SK-N-SH (cell line): Measurements from ENCODE around the gene FCSK. TPM values are rescaled to one million over a fixed set of nuclear protein-coding genes. Genes with fewer than 3 reads are reported as not detected.
A peak's percentile ranks its signal among the peaks of the same experiment; 100 is the strongest.

Source experiments
- CTCF ChIA-PET: fragments of 300-600, 350-600 bp; formaldehyde crosslinking; extraction: SDS; loops from one replicate; lab custom pipeline; 2021; lab: Yijun Ruan, JAX
- POLR2A ChIA-PET: fragments of 350-600 bp; sonication (Branson Sonifier 250); formaldehyde crosslinking; extraction: SDS; loops from one replicate; lab custom pipeline; 2020; ENCODE audit warnings: antibody characterized with exemption, inconsistent platforms; lab: Yijun Ruan, JAX
- DNase-seq: peaks from one replicate; pipeline ENCODE4 v3.0.0; 2012
- H2AFZ ChIP-seq: fragments of 200-600 bp; sonication (generic); 2 replicates; pipeline ENCODE4 v1.8.1; 2016; ENCODE audit warnings: antibody characterized with exemption, mild to moderate bottlenecking, low read depth
- H3F3A ChIP-seq: fragments of 200-600 bp; sonication (generic); replicated peaks from 2 replicates; pipeline ENCODE3; 2016; ENCODE audit warnings: antibody characterized with exemption, mild to moderate bottlenecking; ENCODE audit not compliant: insufficient read depth
- H3K27ac ChIP-seq, 2 experiments: fragments of 200-500 bp in 1 of 2; fragments of 200-600 bp in 1 of 2; sonication (Bioruptor generic) in 1 of 2; sonication (generic), shearing (Covaris generic) in 1 of 2; 2 replicates each; pipeline versions ENCODE4 v1.5.1 to v1.6.1; 2014 to 2016; ENCODE audit warnings: low read depth in 2 of 2, inconsistent platforms in 1 of 2, low read length in 1 of 2, mild to moderate bottlenecking in 1 of 2, mixed read lengths in 1 of 2
- H3K27me3 ChIP-seq: fragments of 200-600 bp; sonication (generic), shearing (Covaris generic); 2 replicates; pipeline ENCODE4 v1.6.1; 2016; ENCODE audit warnings: mixed run types; ENCODE audit not compliant: insufficient read depth
- H3K36me3 ChIP-seq, 2 experiments: fragments of 200-500 bp in 1 of 2; fragments of 200-600 bp in 1 of 2; sonication (Bioruptor generic) in 1 of 2; sonication (generic) in 1 of 2; replicated peaks in 1 of 2; 2 replicates each; pipeline versions ENCODE3 to v1.5.1; 2014 to 2016; ENCODE audit warnings: low read length in 1 of 2, mild to moderate bottlenecking in 1 of 2; ENCODE audit not compliant: insufficient read depth in 2 of 2, control insufficient read depth in 1 of 2
- H3K4me1 ChIP-seq, 2 experiments: fragments of 200-500 bp in 1 of 2; fragments of 200-600 bp in 1 of 2; sonication (Bioruptor generic) in 1 of 2; sonication (generic), shearing (Covaris generic) in 1 of 2; 2 replicates each; pipeline versions ENCODE4 v1.5.1 to v1.6.1; 2014 to 2016; ENCODE audit warnings: low read depth in 1 of 2, low read length in 1 of 2, mixed run types in 1 of 2; ENCODE audit not compliant: insufficient read depth in 2 of 2, control insufficient read depth in 1 of 2
- H3K4me2 ChIP-seq: fragments of 200-600 bp; sonication (generic), shearing (Covaris generic); 2 replicates; pipeline ENCODE4 v1.6.1; 2017; ENCODE audit warnings: mixed run types
- H3K4me3 ChIP-seq, 2 experiments: fragments of 200-500 bp in 1 of 2; fragments of 200-600 bp in 1 of 2; sonication (Bioruptor generic) in 1 of 2; sonication (generic), shearing (Covaris generic) in 1 of 2; 2 replicates each; pipeline versions ENCODE4 v1.5.1 to v1.8.1; 2014 to 2016; ENCODE audit warnings: low read depth in 2 of 2, inconsistent platforms in 1 of 2, low read length in 1 of 2, mild to moderate bottlenecking in 1 of 2, mixed read lengths in 1 of 2, moderate library complexity in 1 of 2
- H3K79me2 ChIP-seq: fragments of 200-600 bp; sonication (generic); 2 replicates; pipeline ENCODE4 v1.8.1; 2017; ENCODE audit warnings: mild to moderate bottlenecking; ENCODE audit not compliant: insufficient read depth
- H3K9ac ChIP-seq: fragments of 200-600 bp; sonication (generic); 2 replicates; pipeline ENCODE4 v1.6.1; 2017; ENCODE audit warnings: mixed run types
- H3K9me2 ChIP-seq: fragments of 200-600 bp; sonication (generic); 2 replicates; pipeline ENCODE4 v1.6.1; 2017; ENCODE audit warnings: mixed run types
- H3K9me3 ChIP-seq: fragments of 200-600 bp; sonication (generic); 2 replicates; pipeline ENCODE4 v1.6.1; 2017; ENCODE audit warnings: mixed run types, mild to moderate bottlenecking, moderate library complexity
- H4K20me1 ChIP-seq: fragments of 200-600 bp; sonication (generic); 2 replicates; pipeline ENCODE4 v1.6.1; 2017; ENCODE audit warnings: mild to moderate bottlenecking, mixed run types; ENCODE audit not compliant: insufficient read depth
- ELF1 ChIP-seq: IDR thresholded peaks from 2 replicates; pipeline ENCODE4 v1.4.0; 2012
- POLR2AphosphoS5 ChIP-seq: IDR thresholded peaks from 2 replicates; pipeline ENCODE4 v1.6.1; 2012; ENCODE audit warnings: low read depth, low read length
- RAD21 ChIP-seq: IDR thresholded peaks from 2 replicates; pipeline ENCODE4 v1.6.1; 2012; ENCODE audit warnings: mild to moderate bottlenecking, low read length
- RFX5 ChIP-seq: IDR thresholded peaks from 2 replicates; pipeline ENCODE4 v1.6.1; 2012; ENCODE audit warnings: mild to moderate bottlenecking, improper control_type of control experiment, low read length
- SMC3 ChIP-seq: IDR thresholded peaks from 2 replicates; pipeline ENCODE4 v1.6.1; 2012; ENCODE audit warnings: low read depth, low read length, improper control_type of control experiment
- USF1 ChIP-seq: IDR thresholded peaks from 2 replicates; pipeline ENCODE4 v1.4.0; 2012; ENCODE audit warnings: low read depth, borderline replicate concordance
- WGBS: methylation state at CpG from one replicate; pipeline ENCODE4 v1.1.6; 2017; ENCODE audit warnings: low lambda C conversion rate; 5-methylcytosine and 5-hydroxymethylcytosine counted together
- polyA plus RNA-seq, 3 experiments: library from polyadenylated mRNA; depleted of rRNA; stranded (reverse); fragments of >200 nt; gene quantifications; 2 replicates each; pipeline ENCODE4 v1.2.3, GENCODE V29; 2012
- TF ChIP-seq, protein P1 (sequence below): fragments of 150-350 bp; IDR thresholded peaks from 2 replicates; pipeline ENCODE4 v1.6.1; 2017; ENCODE audit warnings: antibody characterized with exemption, low read length, low read depth, borderline replicate concordance
- TF ChIP-seq, protein P2 (sequence below): fragments of 200-600 bp; sonication (generic); IDR thresholded peaks from 2 replicates; pipeline ENCODE4 v1.6.1; 2017; ENCODE audit warnings: antibody characterized with exemption, mild to moderate bottlenecking, moderate library complexity

FCSK gene
- polyA plus RNA-seq, 1 of the 3 experiments (the other 2 are of a cell fraction) = 9.7 TPM

- WGBS = 100% methylated on average over 4 of the region's 6 CpGs
- Histone ChIP-seq H3K9me2 (no peaks in the 10 kb centered on the region), H3K27ac (no peak overlapping the region), H3K9ac (no peak overlapping the region), H3K79me2 (no peaks in the 10 kb centered on the region), H3K4me1 (no peaks in the 10 kb centered on the region), H3K4me3 (no peak overlapping the region), H3K4me2 (no peak overlapping the region), H4K20me1 (no peaks in the 10 kb centered on the region), H2AFZ (no peak overlapping the region), H3K36me3 (peaks cover 29 to 56% of the 10 kb centered on the region in 2 experiments), H3K27me3 (no peaks in the 10 kb centered on the region), H3F3A (no peaks in the 10 kb centered on the region), H3K9me3 (no peaks in the 10 kb centered on the region)
- TF ChIP-seq ELF1 (no peak), RAD21 (no peak), RFX5 (no peak), SMC3 (no peak)
- TF ChIP-seq, protein P1, sequence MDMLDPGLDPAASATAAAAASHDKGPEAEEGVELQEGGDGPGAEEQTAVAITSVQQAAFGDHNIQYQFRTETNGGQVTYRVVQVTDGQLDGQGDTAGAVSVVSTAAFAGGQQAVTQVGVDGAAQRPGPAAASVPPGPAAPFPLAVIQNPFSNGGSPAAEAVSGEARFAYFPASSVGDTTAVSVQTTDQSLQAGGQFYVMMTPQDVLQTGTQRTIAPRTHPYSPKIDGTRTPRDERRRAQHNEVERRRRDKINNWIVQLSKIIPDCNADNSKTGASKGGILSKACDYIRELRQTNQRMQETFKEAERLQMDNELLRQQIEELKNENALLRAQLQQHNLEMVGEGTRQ = no peak
- ChIA-PET POLR2A (no interaction called here), CTCF (interaction anchor here (1.2 kb wide), 1 partner anchor 55 kb away, joined by 3 read pairs; no protein-coding TSS in a partner anchor)
- no peak for DNase-seq
These were observed 42.1 kb downstream of the FCSK start for GRCh38 chr16:70496513-70496912.

DNA sequence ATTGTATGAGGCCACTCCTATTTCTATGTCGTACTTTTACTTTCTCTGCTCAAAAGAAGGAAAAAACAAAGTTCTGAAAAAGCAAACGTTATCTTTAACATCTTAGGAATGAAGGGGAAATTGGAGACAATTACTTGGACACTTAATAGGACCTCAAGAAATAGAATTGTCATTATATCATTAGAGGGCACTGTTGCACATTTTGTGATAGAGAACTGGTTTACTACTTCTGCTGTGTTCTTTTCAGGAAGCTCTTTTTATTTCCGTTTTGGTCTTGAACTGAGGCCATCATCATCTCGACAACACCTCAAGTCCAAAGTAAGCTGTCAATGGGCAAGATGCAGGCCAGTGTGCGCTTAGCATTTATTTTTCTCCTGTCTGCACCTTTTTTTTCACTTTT, 54.4 kb downstream of the FCSK start:
- no peak overlapping the region for H3K4me3 ChIP-seq
- no peaks in the 10 kb centered on the region for H4K20me1 ChIP-seq
- WGBS = 82% methylated on average over 5 of the region's 5 CpGs
- no peak for TF ChIP-seq USF1
- no peak for TF ChIP-seq POLR2AphosphoS5
- TF ChIP-seq ELF1 = no peak
- TF ChIP-seq RAD21 = no peak
- TF ChIP-seq, protein P2, sequence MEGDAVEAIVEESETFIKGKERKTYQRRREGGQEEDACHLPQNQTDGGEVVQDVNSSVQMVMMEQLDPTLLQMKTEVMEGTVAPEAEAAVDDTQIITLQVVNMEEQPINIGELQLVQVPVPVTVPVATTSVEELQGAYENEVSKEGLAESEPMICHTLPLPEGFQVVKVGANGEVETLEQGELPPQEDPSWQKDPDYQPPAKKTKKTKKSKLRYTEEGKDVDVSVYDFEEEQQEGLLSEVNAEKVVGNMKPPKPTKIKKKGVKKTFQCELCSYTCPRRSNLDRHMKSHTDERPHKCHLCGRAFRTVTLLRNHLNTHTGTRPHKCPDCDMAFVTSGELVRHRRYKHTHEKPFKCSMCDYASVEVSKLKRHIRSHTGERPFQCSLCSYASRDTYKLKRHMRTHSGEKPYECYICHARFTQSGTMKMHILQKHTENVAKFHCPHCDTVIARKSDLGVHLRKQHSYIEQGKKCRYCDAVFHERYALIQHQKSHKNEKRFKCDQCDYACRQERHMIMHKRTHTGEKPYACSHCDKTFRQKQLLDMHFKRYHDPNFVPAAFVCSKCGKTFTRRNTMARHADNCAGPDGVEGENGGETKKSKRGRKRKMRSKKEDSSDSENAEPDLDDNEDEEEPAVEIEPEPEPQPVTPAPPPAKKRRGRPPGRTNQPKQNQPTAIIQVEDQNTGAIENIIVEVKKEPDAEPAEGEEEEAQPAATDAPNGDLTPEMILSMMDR = peak; percentile 36
- H3K4me1 ChIP-seq = no peaks in the 10 kb centered on the region
- peaks cover 45% of the 10 kb centered on the region in 2 experiments for H3K36me3 ChIP-seq
- no peak overlapping the region for H2AFZ ChIP-seq
- H3F3A ChIP-seq = peaks cover 16% of the 10 kb centered on the region
- no peaks in the 10 kb centered on the region for H3K79me2 ChIP-seq
- H3K27me3 ChIP-seq = no peaks in the 10 kb centered on the region
- H3K9me3 ChIP-seq = no peaks in the 10 kb centered on the region
- no peak for DNase-seq
- no peak overlapping the region for H3K9ac ChIP-seq
- H3K9me2 ChIP-seq = no peaks in the 10 kb centered on the region
- H3K27ac ChIP-seq = no peak overlapping the region
- ChIA-PET CTCF (no interaction called here), POLR2A (interaction anchor here (0.9 kb wide), 1 partner anchor 145 kb away, joined by 3 read pairs; no protein-coding TSS in a partner anchor)
- no peak overlapping the region for H3K4me2 ChIP-seq
